HUES48 (cell line): Measurements from ENCODE around the gene HAUS5.
A peak's percentile ranks its signal among the peaks of the same experiment; 100 is the strongest.

ENCODE experiments used
- H3K27ac ChIP-seq: one replicate; pipeline ENCODE4 v1.7.0; 2013; ENCODE audit warnings: low read depth, low read length, inconsistent platforms
- H3K27me3 ChIP-seq: 2 replicates; pipeline ENCODE4 v1.6.1; 2013; ENCODE audit warnings: mild to moderate bottlenecking, low read length; ENCODE audit not compliant: control insufficient read depth, insufficient read depth
- H3K36me3 ChIP-seq: 2 replicates; pipeline ENCODE4 v1.6.1; 2013; ENCODE audit warnings: low read length; ENCODE audit not compliant: control insufficient read depth, insufficient read depth
- H3K4me1 ChIP-seq: 2 replicates; pipeline ENCODE4 v1.6.1; 2013; ENCODE audit warnings: mild to moderate bottlenecking, low read length; ENCODE audit not compliant: control insufficient read depth, insufficient read depth
- H3K4me3 ChIP-seq: 2 replicates; pipeline ENCODE4 v1.5.1; 2013; ENCODE audit warnings: mild to moderate bottlenecking, low read depth, low read length
- H3K9ac ChIP-seq: 2 replicates; pipeline ENCODE4 v1.6.1; 2013; ENCODE audit warnings: mild to moderate bottlenecking, low read depth, low read length, moderate library complexity
- H3K9me3 ChIP-seq: 2 replicates; pipeline ENCODE4 v1.6.1; 2013; ENCODE audit warnings: low read length; ENCODE audit not compliant: control insufficient read depth, insufficient read depth

HAUS5 gene

DNA sequence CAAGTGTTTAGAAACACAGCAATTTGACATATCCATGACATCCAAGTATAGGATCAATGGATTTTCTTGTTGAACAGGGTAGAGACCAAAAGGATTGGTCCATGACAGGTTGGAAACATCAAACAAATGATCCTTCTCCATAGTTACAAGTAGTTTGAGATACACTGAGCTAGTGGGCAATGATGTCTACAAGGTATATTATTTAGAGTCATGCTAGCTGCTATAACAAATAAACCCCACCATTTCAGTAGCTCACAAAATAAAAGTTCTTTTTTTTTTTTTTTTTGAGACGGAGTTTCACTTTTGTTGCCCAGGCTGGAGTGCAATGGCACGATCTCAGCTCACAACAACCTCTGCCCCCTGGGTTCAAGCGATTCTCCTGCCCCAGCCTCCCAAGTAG, 4.9 kb upstream of the HAUS5 start:
- Histone ChIP-seq H3K9me3 (peaks cover 3% of the 10 kb centered on the region; the same call in 1 of the 2 replicates), H3K4me3 (no peak overlapping the region), H3K36me3 (no peaks in the 10 kb centered on the region), H3K4me1 (no peaks in the 10 kb centered on the region), H3K27ac (no peak overlapping the region), H3K27me3 (peaks cover 5% of the 10 kb centered on the region; the same call in 1 of the 2 replicates), H3K9ac (no peak overlapping the region)

DNA sequence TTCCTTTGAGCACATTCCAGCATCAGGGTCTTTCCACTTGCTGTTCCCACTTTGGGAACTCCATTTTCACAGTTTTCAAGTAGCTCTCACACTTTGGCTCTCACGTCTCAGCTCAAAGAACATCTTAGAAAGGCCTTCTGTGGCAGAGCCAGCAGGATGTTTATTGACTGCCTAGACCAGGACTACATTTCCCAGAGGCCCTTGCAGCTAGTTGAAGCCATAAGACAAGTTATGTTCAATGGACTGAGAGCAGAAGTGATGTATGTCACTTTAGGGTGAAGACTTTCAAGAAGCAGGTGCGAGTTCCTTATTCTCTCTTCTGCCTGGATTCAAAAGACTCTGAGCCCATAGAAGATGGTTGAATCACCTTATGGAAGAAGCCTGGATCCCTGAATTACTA, 4.3 kb upstream of the HAUS5 start:
- H3K9ac ChIP-seq, result no peak overlapping the region
- peaks cover 5% of the 10 kb centered on the region; the same call in 1 of the 2 replicates for H3K27me3 ChIP-seq
- no peaks in the 10 kb centered on the region for H3K36me3 ChIP-seq
- no peak overlapping the region for H3K27ac ChIP-seq
- no peak overlapping the region for H3K4me3 ChIP-seq
- H3K4me1 ChIP-seq, result no peaks in the 10 kb centered on the region
- H3K9me3 ChIP-seq, result peaks cover 3% of the 10 kb centered on the region; the same call in 1 of the 2 replicates

- Histone ChIP-seq H3K27me3 (peaks cover 5% of the 10 kb centered on the region; the same call in 1 of the 2 replicates), H3K4me3 (no peak overlapping the region), H3K4me1 (no peaks in the 10 kb centered on the region), H3K9me3 (peaks cover 3% of the 10 kb centered on the region; the same call in 1 of the 2 replicates), H3K9ac (no peak overlapping the region), H3K27ac (no peak overlapping the region), H3K36me3 (peaks cover 3% of the 10 kb centered on the region)
Observed at GRCh38 chr19:35609851-35610353, 2.6 kb upstream of the HAUS5 start.

DNA sequence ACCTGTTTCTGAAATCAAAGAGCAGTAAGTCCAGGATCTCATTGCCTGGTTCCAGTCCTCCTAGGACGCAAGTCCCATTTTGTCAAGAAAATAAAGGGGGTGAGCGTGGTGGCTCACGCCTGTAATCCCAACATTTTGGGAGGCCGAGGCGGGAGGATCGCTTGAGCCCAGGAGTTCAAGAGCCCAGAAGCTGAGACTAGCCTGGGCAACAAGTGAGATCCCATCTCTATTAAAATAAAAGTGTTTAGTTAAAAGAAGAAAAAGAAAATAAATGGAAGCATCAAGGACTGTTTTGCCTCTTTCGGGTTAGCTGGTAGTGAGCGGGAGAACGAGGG, 344 bp upstream of the HAUS5 start:
- peak overlapping the region; percentile 14; the same call in 1 of the 2 replicates for H3K9ac ChIP-seq
- H3K4me1 ChIP-seq, result no peaks in the 10 kb centered on the region
- peak overlapping the region; percentile 90 for H3K4me3 ChIP-seq
- H3K36me3 ChIP-seq, result peaks cover 21% of the 10 kb centered on the region
- peaks cover 5% of the 10 kb centered on the region; the same call in 1 of the 2 replicates for H3K27me3 ChIP-seq
- H3K9me3 ChIP-seq, result peaks cover 3% of the 10 kb centered on the region; the same call in 1 of the 2 replicates
- H3K27ac ChIP-seq, result no peak overlapping the region

DNA sequence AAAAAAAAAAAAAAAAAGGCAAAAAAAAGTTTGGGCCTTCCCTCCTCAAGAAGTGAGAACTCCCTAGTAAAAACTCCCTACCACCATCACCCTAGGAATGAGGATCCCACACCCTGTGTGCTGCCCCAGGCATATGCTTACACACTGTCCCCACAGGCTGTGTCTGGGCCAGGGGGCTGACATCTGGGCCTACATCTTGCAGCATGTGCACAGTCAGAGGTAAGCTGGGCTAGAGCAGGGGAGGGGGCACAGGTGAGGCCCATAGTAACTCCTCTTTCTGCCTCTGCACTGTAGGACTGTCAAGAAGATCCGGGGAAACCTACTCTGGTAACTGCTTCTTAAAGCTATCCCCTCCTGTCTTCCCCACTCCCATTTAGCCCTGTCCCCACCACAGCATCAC, 1.0 kb downstream of the HAUS5 start:
- 0 out of 2 replicates have a peak overlapping the region, but pooled peaks have one; percentile 90 for H3K4me3 ChIP-seq
- no peak overlapping the region for H3K9ac ChIP-seq
- peaks cover 5% of the 10 kb centered on the region; the same call in 1 of the 2 replicates for H3K27me3 ChIP-seq
- H3K36me3 ChIP-seq, result peaks cover 32% of the 10 kb centered on the region
- H3K4me1 ChIP-seq, result no peaks in the 10 kb centered on the region
- H3K27ac ChIP-seq, result no peak overlapping the region
- H3K9me3 ChIP-seq, result no peaks in the 10 kb centered on the region

DNA sequence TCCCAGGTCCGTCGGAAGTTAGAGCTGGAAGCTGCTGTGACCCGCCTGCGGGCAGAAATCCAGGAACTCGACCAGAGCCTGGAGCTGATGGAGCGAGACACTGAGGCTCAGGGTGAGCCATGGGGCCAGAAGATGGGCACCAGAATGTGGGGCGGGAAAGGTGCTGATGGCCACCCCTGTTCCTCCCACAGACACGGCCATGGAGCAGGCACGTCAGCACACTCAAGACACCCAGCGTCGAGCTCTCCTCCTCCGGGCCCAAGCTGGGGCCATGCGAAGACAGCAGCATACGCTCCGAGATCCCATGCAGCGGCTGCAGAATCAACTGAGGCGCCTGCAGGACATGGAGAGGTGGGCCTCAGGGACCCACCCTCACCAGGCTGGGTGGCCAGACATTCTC, 2.5 kb downstream of the HAUS5 start:
- H3K36me3 ChIP-seq, result peaks cover 38% of the 10 kb centered on the region
- H3K4me3 ChIP-seq, result no peak overlapping the region
- H3K27ac ChIP-seq, result no peak overlapping the region
- H3K9me3 ChIP-seq, result no peaks in the 10 kb centered on the region
- no peak overlapping the region for H3K9ac ChIP-seq
- H3K4me1 ChIP-seq, result no peaks in the 10 kb centered on the region
- peaks cover 5% of the 10 kb centered on the region; the same call in 1 of the 2 replicates for H3K27me3 ChIP-seq

DNA sequence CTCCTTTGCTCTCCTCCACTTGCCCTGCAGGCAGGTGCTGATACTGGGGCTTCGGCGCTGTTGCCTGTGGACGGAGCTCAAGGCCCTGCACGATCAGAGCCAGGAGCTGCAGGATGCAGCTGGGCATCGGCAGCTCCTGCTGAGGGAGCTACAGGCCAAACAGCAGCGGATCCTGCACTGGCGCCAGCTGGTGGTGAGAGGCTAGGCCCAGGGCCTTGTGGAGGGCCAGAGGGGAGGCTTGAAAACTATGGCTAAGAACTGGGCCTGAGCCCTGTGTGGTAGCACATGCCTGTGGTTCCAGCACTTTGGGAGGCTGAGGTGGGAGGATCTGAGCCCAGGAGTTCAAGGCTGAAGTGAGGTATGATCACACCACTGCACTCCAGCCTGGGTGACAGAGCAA, 6.3 kb downstream of the HAUS5 start:
- Histone ChIP-seq H3K9me3 (no peaks in the 10 kb centered on the region), H3K27me3 (no peaks in the 10 kb centered on the region), H3K4me1 (no peaks in the 10 kb centered on the region), H3K4me3 (no peak overlapping the region), H3K27ac (no peak overlapping the region), H3K9ac (no peak overlapping the region), H3K36me3 (peaks cover 52% of the 10 kb centered on the region)

GRCh38 chr19:35619290-35619923, 6.9 kb downstream of the HAUS5 start:
- no peaks in the 10 kb centered on the region for H3K4me1 ChIP-seq
- H3K27me3 ChIP-seq, result no peaks in the 10 kb centered on the region
- H3K4me3 ChIP-seq, result no peak overlapping the region
- no peaks in the 10 kb centered on the region for H3K9me3 ChIP-seq
- peaks cover 52% of the 10 kb centered on the region for H3K36me3 ChIP-seq
- H3K27ac ChIP-seq, result no peak overlapping the region
- no peak overlapping the region for H3K9ac ChIP-seq

DNA sequence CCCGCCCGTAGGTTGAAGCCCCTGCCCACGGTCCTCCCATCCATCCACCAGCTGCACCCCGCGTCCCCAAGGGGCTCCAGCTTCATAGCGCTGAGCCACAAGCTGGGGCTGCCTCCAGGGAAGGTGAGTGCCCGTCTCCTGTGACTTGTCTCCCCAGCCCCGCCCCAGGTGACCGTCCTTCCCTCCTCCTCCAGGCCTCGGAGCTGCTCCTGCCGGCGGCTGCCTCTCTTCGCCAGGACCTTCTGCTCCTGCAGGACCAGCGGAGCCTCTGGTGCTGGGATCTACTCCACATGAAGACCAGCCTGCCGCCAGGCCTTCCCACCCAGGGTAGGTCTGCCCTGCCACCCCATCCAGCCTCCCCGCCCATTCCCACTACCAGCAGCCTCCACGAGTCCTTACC, 7.5 kb downstream of the HAUS5 start:
- H3K4me1 ChIP-seq, result no peaks in the 10 kb centered on the region
- no peak overlapping the region for H3K9ac ChIP-seq
- no peak overlapping the region for H3K27ac ChIP-seq
- H3K4me3 ChIP-seq, result no peak overlapping the region
- H3K9me3 ChIP-seq, result no peaks in the 10 kb centered on the region
- H3K36me3 ChIP-seq, result peaks cover 48% of the 10 kb centered on the region
- no peaks in the 10 kb centered on the region for H3K27me3 ChIP-seq

- no peaks in the 10 kb centered on the region for H3K4me1 ChIP-seq
- no peak overlapping the region for H3K27ac ChIP-seq
- H3K9me3 ChIP-seq, result no peaks in the 10 kb centered on the region
- peaks cover 36% of the 10 kb centered on the region for H3K36me3 ChIP-seq
- H3K9ac ChIP-seq, result no peak overlapping the region
- no peaks in the 10 kb centered on the region for H3K27me3 ChIP-seq
- no peak overlapping the region for H3K4me3 ChIP-seq
Observed at GRCh38 chr19:35621708-35622107, 9.2 kb downstream of the HAUS5 start.

- Histone ChIP-seq H3K4me3 (no peak overlapping the region), H3K27me3 (no peaks in the 10 kb centered on the region), H3K36me3 (peaks cover 26% of the 10 kb centered on the region), H3K9me3 (no peaks in the 10 kb centered on the region), H3K9ac (no peak overlapping the region), H3K4me1 (no peaks in the 10 kb centered on the region), H3K27ac (no peak overlapping the region)
Observed at GRCh38 chr19:35622750-35623149, 10.2 kb downstream of the HAUS5 start.
